ENCODE data around the gene PEX14.

The PEX14 gene

DNA sequence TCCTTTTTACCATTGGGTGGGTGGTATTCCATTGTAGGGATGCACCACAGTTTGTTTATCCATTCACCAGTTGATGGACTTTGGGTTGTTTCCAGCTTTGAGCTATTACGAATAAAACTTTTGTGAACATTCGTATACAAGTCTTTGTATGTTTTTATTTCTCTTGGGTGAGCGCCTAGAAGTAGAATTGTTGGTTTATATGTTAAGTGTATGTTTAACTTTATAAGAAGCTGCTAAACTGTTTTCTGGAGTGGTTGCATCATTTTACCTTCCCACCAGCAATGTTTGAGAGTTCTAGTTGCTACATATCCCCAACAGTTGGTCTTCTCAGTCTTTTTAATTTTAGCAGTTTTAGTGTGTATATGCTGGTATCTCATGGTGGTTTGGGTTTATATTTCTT is 132.5 kb downstream of the PEX14 start:
- no peak overlapping the region for H3K27ac ChIP-seq
- POLR2A ChIA-PET (ENCODE audit: low non-redundant PET), result no interaction called here
- CTCF ChIA-PET, result no interaction called here
- no peak for DNase-seq (ENCODE audit: low spot score)
- no peak for TF ChIP-seq CTCF (conservative IDR thresholded peaks at IDR 0.05; ENCODE audit: low read depth)

- no peak overlapping the region for H3K27ac ChIP-seq
- ChIA-PET POLR2A (ENCODE audit: low non-redundant PET) (no interaction called here), CTCF (interaction anchor here (0.6 to 0.7 kb wide), 2 partner anchors 180 to 345 kb away, joined by 3 to 7 read pairs; no protein-coding TSS in a partner anchor)
- no peak for TF ChIP-seq CTCF (conservative IDR thresholded peaks at IDR 0.05; ENCODE audit: low read depth)
- DNase-seq (ENCODE audit: low spot score), result no peak
Observed at GRCh38 chr1:10608690-10609089, 133.9 kb downstream of the PEX14 start.

GRCh38 chr1:10610901-10611600 is 136.3 kb downstream of the PEX14 start:
- DNase-seq (ENCODE audit: low spot score), result no peak
- CTCF ChIA-PET, result interaction anchor here (0.6 kb wide), 1 partner anchor 221 kb away, joined by 3 read pairs; no protein-coding TSS in a partner anchor
- no peak for TF ChIP-seq CTCF (conservative IDR thresholded peaks at IDR 0.05; ENCODE audit: low read depth)
- H3K27ac ChIP-seq, result peak overlapping the region; percentile 20; the same call in 1 of the 2 replicates
- POLR2A ChIA-PET (ENCODE audit: low non-redundant PET), result no interaction called here

GRCh38 chr1:10612436-10613160 is 137.8 kb downstream of the PEX14 start:
- no peak overlapping the region for H3K27ac ChIP-seq
- ChIA-PET CTCF (interaction anchor here (0.6 kb wide), 1 partner anchor 424 kb away, joined by 3 read pairs; no protein-coding TSS in a partner anchor), POLR2A (ENCODE audit: low non-redundant PET) (no interaction called here)
- no peak for TF ChIP-seq CTCF (conservative IDR thresholded peaks at IDR 0.05; ENCODE audit: low read depth)
- no peak for DNase-seq (ENCODE audit: low spot score)

DNA sequence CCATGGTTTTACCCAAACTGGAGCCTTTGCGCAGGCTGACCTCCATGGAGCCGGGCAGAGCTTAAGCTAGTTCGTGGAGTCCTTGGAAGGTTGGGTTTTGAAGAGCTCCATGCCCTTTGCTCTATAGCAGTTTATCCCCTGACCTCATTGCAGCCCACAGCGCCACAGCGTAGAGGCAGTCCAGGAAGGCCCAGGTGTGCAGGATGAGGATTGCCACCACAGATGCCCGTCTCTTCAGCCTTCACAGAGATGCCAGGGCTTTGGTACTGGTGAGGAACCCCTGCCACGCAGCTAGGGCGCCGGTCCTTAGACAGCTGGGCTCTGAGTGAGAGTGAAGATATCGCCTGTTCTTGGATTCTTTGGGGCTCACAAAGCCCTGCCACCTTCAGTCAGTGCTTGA is 138.6 kb downstream of the PEX14 start:
- H3K27ac ChIP-seq, result peak overlapping the region; percentile 11; the same call in 1 of the 2 replicates
- ChIA-PET POLR2A (ENCODE audit: low non-redundant PET) (no interaction called here), CTCF (interaction anchor here (0.6 kb wide), 1 partner anchor 424 kb away, joined by 3 read pairs; no protein-coding TSS in a partner anchor)
- no peak for TF ChIP-seq CTCF (conservative IDR thresholded peaks at IDR 0.05; ENCODE audit: low read depth)
- DNase-seq (ENCODE audit: low spot score), result no peak

- peak overlapping the region; percentile 11; the same call in 1 of the 2 replicates for H3K27ac ChIP-seq
- ChIA-PET POLR2A (ENCODE audit: low non-redundant PET) (no interaction called here), CTCF (interaction anchor here (0.6 to 0.7 kb wide), 2 partner anchors 14 to 133 kb away, joined by 3 read pairs; no protein-coding TSS in a partner anchor)
- no peak for DNase-seq (ENCODE audit: low spot score)
- TF ChIP-seq CTCF (conservative IDR thresholded peaks at IDR 0.05; ENCODE audit: low read depth), result no peak
Observed at GRCh38 chr1:10613861-10614260, 139.1 kb downstream of the PEX14 start.

Measured in RWPE1 (cell line).